Activated CD4-positive, alpha-beta T cell treated with anti-CD3 and anti-CD28 coated beads, Interleukin-2, amount 50 U/mL, for 4 hours (primary cell): ENCODE data around the gene FANCM.
A peak's percentile ranks its signal among the peaks of the same experiment; 100 is the strongest.

Source experiments
- DNase-seq, 2 experiments: peaks; one replicate each; pipeline ENCODE4 v3.0.0-alpha.2; 2020

FANCM gene, protein sequence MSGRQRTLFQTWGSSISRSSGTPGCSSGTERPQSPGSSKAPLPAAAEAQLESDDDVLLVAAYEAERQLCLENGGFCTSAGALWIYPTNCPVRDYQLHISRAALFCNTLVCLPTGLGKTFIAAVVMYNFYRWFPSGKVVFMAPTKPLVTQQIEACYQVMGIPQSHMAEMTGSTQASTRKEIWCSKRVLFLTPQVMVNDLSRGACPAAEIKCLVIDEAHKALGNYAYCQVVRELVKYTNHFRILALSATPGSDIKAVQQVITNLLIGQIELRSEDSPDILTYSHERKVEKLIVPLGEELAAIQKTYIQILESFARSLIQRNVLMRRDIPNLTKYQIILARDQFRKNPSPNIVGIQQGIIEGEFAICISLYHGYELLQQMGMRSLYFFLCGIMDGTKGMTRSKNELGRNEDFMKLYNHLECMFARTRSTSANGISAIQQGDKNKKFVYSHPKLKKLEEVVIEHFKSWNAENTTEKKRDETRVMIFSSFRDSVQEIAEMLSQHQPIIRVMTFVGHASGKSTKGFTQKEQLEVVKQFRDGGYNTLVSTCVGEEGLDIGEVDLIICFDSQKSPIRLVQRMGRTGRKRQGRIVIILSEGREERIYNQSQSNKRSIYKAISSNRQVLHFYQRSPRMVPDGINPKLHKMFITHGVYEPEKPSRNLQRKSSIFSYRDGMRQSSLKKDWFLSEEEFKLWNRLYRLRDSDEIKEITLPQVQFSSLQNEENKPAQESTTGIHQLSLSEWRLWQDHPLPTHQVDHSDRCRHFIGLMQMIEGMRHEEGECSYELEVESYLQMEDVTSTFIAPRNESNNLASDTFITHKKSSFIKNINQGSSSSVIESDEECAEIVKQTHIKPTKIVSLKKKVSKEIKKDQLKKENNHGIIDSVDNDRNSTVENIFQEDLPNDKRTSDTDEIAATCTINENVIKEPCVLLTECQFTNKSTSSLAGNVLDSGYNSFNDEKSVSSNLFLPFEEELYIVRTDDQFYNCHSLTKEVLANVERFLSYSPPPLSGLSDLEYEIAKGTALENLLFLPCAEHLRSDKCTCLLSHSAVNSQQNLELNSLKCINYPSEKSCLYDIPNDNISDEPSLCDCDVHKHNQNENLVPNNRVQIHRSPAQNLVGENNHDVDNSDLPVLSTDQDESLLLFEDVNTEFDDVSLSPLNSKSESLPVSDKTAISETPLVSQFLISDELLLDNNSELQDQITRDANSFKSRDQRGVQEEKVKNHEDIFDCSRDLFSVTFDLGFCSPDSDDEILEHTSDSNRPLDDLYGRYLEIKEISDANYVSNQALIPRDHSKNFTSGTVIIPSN (N-terminal part only)

DNA sequence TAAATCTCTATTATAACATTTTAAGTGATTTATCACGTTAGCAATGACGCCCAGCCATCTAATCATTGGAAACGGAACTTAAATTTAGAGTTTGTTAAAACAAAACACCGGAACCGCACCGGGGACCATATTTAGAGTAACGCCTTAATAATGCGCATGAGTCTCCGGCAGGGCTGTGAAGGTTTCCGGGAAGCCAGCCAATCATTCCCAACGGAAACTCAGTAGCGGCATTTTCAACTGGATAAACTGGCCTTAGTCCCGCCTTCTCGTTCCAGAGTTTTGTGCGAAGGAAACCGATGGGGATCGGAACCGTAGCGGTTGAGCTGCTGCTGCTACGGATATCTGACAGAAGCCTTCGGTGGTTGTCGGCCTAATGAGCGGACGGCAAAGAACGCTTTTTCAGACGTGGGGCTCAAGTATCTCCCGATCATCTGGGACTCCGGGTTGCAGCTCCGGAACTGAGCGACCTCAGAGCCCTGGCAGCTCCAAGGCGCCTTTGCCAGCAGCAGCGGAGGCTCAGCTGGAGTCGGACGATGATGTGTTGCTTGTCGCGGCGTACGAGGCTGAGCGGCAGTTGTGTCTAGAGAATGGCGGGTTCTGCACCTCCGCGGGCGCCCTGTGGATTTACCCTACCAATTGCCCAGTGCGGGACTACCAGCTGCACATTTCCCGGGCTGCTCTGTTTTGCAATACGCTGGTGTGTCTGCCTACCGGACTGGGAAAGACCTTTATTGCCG is at the start of gene FANCM:
TSS of gene FANCM (plus strand) at position 272 of the 737 bp plus-strand sequence. CDS start at position 374, 102 bp downstream.
- DNase-seq, result peak; percentile 73 to 77

DNA sequence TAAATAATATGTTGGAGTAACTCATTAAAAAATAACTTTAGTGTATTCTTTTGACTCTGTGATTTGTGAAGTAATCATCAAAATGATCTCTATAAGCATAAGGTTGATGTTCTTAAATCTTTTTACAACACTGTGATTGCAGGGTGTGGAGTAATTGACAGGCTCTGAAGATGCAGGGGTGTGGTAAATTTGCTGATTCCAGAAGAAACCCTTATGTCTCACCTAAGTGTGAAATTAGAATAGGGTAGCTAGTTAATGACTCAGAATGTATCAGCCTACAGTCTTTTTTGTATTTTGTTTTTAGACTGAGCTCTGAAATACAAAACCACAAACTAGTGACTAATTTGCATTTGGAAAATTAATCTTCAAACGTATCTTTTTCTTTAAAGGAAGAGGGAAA is 45.9 kb upstream of the FANCM start:
- DNase-seq, result no peak

DNA sequence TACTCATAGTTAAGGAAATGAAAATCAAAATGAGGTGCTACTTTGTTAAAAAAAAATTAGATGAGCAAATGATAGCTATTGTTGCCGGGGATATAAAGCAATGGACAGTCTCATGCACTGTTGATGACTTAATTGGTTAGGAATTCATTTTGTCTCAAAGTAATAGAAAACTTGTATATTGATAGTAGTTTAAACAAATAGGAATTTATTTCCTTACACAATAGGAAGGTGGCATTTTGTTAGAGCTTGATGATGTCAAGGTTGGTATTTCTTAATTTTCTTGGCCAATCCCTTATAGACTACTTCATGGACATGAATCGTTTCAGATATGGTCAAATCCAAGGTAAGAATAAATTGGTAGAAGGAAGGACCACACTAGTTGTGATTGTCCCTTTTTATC is 44.0 kb upstream of the FANCM start:
- no peak for DNase-seq

DNA sequence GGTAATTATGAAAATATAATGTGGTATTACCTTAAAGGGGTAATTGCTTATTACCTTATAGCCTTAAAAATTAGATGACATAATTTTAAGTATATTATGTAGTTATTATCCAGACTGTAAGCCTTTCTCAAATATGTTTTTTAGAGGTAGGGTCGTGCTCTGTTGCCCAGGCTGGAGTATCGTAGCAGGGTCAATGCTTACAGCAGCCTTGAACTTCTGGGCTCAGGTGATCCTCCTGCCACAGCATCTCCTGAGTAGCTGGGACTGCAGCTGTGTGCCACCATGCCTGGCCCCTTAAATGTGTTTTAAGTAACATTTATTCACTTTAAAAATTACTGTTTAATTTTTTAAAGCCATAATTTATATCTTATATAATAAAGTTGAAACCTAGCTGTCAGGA is 41.5 kb upstream of the FANCM start:
- DNase-seq, result no peak

DNA sequence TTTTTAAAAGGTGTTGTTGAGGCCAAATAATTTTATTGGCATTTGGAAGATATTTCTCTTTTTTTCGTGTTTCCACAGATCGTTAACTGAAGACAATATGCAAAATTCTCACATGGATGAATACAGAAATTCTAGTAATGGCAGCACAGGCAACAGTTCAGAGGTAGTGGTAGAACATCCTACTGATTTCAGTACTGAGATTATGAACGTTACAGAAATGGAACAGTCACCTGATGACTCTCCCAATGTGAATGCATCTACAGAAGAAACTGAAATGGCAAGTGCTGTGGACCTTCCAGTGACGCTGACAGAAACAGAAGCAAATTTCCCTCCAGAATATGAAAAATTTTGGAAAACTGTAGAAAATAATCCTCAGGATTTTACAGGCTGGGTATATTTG is 40.6 kb upstream of the FANCM start:
- DNase-seq, result no peak

DNA sequence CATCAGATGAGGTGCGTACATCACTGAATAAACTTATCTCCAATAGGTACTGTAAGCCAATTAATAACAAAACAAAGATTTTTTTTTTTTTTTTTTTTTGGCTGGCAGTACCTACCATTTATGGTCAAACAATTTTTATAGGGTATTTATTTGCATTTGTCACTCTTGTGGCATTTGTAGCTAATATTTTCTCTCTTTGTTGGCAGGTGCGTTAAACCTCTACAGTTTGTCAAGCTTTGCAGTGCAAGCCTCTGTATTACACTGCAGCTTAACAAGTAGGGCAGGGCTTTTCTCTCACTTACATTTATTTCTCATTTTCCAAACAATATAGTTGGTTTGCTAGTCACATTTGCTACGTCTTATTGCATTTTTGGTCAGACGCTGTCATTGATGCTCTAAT is 39.5 kb upstream of the FANCM start:
- DNase-seq, result no peak

DNA sequence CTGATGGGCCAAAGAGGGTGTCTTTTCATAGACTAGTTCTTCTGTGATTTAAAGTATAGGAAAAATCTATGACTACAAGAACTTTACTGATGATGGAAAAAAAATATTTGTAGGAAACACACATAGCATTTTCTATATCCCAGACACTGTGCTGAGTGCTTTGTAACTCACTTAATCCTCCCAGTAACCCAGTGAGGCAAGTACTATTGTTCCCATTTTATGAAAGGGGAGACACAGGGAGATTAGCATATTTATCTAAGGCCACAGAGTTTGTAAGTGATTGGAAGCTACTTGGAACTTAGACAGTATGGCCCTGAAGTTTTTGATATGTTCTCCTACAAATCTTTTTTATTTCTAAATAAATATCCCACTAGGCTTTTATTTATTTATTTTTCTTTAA is 31.9 kb upstream of the FANCM start:
- no peak for DNase-seq

DNA sequence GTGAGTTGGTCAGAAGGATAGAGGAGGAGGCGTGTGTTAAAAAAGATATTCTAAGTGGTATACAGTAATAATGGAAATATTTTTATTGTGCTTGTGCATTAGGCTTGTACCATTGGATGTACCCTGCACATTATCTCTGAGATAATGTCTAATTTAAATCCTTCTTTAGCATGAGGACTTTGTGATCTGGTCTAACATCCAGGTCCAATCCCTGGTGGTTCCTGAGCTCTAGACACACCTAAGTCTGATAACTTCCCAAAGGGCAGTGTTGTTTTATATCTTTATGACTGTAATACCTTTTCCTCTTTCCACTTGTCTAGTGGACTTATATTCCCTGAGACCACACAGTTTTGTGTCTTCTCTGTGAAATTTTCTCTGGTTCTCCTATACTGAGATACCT is 31.2 kb upstream of the FANCM start:
- no peak for DNase-seq

DNA sequence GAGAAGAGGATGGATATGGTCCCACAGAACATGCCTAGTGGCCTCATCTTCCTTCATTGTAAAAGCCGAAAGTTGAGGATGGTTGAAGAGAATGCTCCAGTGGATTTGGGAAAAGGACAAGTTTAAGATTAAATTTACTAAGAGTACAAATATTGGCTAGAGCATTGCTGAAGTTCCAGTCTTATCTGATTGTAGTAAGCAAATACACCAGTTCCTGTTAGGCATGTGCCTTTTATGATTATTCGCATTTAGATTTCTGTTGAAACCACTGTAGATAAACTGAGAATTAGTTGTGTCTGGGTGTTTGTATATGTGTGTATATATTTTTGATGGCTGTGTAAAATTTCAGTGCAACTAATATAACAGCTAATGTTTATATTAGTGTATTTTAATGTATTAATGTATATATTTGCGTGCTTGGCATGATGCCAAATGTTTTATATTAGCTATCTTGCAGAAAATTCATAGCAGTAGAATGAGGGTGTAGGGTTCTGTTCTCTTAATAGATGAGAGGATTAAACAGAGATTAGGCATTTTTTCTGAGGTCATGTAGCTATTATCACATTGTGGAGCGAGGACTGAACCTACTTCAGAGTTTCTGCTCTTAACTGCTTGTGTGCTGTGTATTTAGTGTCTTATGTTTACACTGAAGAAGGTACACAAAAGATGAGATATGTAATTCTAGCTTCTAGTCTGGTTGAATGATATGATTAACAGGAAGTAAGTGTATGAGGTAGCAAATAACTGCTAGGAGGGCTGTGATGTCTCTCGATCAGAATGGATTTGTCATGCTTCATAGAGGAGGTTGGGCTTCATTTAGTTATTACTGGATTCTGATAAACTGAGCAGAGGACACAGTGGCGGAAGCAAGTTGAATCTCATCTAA is 22.6 kb upstream of the FANCM start:
- no peak for DNase-seq

DNA sequence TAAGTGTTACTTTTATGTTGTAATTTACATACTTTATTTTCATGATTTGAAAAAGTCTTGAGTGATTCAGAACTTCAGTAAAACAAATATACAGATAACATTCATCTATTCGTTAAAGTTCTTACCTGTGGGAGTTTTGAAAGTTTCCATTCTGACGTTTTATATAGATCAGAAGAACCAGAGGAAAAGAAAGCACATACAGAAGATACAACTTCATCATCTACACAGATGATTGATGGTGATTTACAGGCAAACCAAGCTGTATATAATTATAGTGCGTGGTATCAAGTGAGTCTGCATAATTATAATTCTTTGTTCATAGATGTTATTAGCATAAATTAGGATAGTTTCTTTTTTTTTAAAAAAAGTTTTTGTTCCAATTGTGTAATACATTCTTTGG is 21.4 kb upstream of the FANCM start:
- no peak for DNase-seq

DNA sequence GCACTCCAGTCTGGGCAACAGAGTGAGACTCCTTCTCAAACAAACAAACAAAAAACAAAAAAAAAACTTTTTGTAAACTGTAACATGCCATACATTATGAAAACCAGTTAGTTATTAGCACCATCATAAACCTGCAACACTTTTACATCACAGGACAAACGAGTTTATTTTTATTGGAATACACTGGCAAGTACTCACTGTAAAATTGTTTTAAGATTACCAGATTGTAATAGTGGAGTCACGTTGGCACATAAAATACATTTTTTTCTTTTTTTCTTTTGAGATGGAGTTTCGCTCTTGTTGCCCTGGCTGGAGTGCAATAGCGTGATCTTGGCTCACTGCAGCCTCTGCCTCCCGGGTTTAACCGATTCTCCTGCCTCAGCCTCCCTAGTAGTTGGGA is 17.1 kb upstream of the FANCM start:
- DNase-seq, result no peak

DNA sequence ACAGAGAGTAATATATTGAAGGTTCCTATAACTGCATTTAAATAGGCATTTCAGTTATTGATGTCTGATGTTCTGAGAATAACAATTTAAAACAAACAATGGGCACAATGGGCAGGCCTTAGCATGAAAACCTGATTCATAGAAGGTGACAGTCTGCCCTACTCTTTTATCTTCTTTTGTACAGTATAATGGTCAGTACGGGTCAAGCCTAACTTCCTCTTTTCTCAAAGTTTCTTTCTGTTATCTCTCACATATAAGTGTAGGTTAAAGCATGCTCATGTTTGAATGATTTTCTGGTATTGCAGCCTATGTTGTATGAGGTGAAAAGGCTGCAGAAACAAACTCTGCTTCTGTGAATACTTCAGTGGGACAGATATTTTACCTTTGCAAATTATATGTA is 15.6 kb upstream of the FANCM start:
- DNase-seq, result no peak

DNA sequence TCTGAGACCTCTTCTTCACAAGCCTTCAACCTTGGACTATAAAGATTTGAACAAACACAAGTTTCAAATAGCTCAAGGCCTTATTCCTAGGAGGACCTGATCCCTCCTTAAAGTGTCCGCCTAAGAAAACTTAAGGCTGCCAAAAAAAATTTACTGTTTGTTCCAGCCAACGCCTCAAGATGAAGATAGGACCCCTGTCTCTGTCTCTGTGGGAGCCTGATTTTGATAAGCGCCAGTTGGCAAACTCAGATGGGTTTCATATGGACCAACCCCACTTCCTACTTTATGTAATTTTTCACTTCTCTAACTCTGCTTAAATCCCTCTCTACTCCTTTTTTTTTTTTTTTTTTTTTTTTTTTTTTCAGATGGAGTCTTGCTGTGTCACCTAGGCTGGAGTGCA is 12.5 kb upstream of the FANCM start:
- no peak for DNase-seq

DNA sequence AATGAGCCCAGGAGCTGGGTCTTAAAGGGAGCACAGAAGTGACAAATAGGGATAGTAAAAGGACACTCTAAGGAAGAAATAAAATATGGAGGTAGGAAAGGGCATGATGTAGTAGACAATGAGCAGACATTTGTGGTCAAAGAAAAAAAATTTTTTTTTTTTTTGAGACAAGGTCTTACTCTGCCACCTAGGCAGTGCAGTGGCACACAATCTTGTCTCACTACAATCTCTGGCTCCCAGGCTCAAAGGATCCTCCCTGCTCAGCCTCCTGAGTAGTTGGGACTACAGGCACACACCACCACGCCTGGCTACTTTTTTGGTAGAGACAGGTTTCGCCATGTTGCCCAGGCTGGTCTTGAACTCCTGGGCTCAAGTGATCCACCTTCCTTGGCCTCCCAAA is 10.0 kb upstream of the FANCM start:
- DNase-seq, result no peak

DNA sequence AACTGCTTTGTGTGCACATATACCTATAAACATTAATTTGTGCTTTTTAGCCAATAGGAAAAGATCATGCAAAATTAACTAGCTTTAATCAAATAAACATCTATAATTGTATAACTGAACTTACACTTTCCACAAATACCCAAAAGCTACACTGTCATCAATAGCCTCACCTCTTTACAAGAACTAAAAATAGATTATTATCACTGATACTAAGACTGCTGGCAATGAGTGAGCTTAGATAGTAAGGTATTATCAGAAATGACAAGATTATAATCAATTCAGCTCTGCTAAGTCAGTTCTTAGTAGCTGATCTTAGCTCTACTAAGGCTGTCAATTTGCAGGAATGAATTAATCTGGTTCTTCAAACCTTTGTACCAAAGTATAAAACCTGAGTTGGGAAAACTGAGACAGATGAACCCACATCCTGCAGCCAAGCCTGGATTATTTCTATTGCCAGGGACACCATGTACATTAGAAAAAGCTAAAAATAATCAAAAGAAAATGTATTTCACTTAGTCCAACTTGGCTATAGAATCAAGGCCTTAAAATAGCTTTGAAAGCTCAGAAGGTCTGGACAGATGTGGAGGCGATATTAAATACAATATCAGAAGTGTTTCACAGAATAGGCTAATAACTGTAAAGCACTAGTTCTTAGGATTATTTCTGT is 6.6 kb upstream of the FANCM start:
- no peak for DNase-seq

DNA sequence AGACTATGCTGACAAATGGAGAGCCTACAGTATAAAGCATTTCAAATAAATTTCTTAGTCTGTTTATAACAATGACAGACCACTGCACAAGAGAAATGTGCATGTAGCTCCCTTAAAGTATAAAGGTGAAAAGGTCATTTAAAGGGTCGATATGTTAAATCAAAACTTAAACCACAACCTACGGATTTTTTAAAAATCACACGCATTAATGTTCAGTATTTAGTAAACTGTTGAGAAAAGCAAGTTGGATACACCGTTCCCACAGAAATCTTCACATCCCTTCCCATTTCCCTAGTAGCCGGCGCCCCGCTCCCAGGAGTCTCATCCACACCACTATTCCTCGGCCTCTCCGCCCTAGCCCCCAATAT is 2.1 kb upstream of the FANCM start:
- DNase-seq, result no peak

DNA sequence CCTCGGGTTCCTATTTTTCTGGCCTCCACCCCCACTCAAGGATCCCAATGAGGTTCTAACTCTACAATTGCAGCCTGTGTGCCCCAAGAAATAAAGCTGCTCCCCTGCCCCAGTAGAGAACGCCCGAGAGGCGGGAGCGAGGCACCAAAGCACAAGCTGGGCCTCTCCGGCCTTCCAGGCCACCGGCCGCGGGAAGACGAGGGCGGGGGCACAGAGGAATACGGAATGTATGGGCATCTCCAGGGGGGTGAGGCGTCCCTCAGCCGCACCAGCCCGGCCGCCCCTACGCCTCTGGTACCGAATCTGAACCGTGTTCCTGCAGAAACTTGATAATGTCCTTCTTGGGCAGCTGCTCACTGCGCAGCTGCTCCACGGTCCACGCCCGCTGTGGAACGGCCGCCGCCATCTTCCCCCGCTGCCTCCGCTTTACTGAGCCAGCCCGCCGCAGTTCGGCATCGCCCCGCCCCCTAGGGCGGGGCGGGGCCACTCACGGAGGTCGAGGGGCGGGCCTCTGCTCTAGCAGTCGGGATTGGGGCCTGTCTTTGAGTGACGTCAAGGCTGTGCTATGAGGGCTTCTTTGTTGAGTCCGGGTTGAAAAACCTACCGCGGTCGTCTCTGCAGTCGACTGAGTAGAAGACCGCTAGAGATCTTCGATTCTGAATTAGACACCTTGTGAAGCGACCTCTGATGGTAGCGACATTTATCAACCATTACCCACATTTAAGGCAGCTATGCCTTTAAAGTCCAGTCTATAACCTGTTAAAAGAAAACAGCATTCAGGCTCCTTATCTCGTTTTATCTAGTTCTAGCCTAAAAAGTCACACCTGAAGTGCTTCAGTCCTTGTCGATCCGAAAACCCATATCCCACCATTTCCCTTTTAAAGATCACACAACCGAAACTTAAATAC is 1.4 kb upstream of the FANCM start, which contains the start of gene FKBP3:
TSS of gene FKBP3 (minus strand) at position 431 of the 908 bp plus-strand sequence. CDS start at position 406, 25 bp downstream.
- DNase-seq, result peak; percentile 93

DNA sequence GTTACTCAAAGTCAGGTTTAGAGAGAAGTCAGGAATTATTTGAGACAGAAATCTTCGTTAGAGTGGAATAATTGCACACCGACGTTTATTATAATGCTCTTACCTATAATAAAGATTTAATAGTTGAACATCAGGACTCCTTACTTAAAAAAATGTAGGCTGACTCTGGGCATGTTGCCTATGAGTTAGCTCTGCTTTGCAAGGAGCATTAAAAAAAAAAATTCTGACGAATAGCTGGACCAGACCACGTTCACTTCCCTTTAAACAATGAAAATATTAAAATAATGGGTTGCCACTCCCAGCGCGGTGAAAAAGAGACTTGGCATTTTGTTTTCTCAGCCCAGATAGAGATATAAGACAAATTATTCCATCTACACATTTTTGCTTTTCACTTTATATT is 574 bp upstream of the FANCM start:
- no peak for DNase-seq

DNA sequence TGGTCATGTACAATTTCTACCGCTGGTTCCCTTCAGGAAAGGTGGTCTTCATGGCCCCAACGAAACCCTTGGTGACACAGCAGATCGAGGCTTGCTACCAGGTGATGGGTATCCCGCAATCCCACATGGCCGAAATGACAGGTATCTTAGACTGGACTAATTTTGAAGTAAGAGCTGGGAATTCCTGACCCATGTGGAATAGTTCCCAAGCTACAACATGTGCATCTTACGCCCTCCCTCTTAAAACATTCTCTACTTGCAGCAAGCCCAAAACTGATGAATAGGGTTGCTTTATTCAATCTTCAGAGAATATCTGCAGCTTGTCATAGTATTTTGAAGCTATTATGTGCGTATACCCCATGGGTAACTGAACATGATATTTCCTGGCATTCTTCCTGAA is 669 bp downstream of the FANCM start:
- DNase-seq, result no peak
